Coronary artery (tissue), 2 donors: ENCODE measurements around the gene RBBP6.
"Not testable (repeated sequence)": the region's sequence is repeated elsewhere in the genome, so short reads cannot be mapped to it uniquely, and the experiment has no call there.

ENCODE experiments used
- DNase-seq: peaks from one replicate; pipeline ENCODE4 v3.0.0-alpha.2; 2017; ENCODE audit warnings: low spot score
- H3K27ac ChIP-seq, 2 donors: fragments of 200-600 bp; sonication (generic); one replicate each; pipeline ENCODE4 v1.5.1; 2016 to 2019
- H3K4me3 ChIP-seq: fragments of 200-600 bp; sonication (generic); 2 replicates; pipeline ENCODE4 v1.5.1; 2016; ENCODE audit warnings: mild to moderate bottlenecking, moderate library complexity
- CTCF ChIP-seq: fragments of 200-600 bp; sonication (generic); IDR thresholded peaks from one replicate; pipeline ENCODE4 v1.5.1; 2019; ENCODE audit warnings: antibody characterized with exemption

Gene RBBP6

DNA sequence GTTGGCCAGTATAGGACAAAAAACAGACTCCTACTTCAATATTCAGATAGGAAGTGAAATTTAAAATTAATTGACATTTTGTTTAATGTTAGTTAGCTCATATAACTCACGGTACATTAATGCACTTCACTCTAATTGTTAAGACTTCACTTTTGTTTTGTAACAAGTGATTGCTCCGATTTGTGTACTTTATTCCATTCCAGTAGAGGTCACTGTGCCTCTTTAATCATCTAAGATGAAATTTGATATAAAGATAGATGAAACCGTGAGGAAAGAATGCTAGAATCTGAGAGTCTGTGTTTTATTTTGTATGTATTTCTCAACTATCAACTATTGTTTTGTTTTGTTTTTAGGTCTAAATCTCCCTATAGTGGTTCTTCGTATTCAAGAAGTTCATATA, 29.0 kb downstream of the RBBP6 start:
- no peak for DNase-seq
- Histone ChIP-seq H3K27ac (no peak overlapping the region), H3K4me3 (no peak overlapping the region)
- TF ChIP-seq CTCF, result no peak

- DNase-seq, result no peak
- no peak overlapping the region for H3K4me3 ChIP-seq
- no peak for TF ChIP-seq CTCF
- no peak overlapping the region for H3K27ac ChIP-seq
Measured at GRCh38 chr16:24571096-24571495, 31.7 kb downstream of the RBBP6 start.

DNA sequence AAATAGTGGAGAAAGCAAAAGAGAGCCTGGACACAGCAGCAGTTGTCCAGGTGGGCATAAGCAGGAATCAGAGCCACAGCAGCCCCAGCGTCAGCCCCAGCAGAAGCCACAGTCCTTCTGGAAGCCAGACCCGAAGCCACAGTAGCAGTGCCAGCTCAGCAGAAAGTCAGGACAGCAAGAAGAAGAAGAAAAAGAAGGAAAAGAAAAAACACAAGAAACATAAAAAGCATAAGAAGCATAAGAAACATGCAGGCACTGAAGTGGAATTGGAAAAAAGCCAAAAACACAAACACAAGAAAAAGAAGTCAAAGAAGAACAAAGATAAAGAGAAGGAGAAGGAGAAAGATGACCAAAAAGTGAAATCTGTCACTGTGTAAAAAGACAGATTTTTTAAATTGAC, 32.7 kb downstream of the RBBP6 start:
- DNase-seq, result no peak
- TF ChIP-seq CTCF, result no peak
- no peak overlapping the region for H3K4me3 ChIP-seq
- no peak overlapping the region for H3K27ac ChIP-seq

- Histone ChIP-seq H3K4me3 (no peak overlapping the region), H3K27ac (no peak overlapping the region)
- no peak for TF ChIP-seq CTCF
- no peak for DNase-seq
Measured at GRCh38 chr16:24573141-24573540, 33.8 kb downstream of the RBBP6 start.

DNA sequence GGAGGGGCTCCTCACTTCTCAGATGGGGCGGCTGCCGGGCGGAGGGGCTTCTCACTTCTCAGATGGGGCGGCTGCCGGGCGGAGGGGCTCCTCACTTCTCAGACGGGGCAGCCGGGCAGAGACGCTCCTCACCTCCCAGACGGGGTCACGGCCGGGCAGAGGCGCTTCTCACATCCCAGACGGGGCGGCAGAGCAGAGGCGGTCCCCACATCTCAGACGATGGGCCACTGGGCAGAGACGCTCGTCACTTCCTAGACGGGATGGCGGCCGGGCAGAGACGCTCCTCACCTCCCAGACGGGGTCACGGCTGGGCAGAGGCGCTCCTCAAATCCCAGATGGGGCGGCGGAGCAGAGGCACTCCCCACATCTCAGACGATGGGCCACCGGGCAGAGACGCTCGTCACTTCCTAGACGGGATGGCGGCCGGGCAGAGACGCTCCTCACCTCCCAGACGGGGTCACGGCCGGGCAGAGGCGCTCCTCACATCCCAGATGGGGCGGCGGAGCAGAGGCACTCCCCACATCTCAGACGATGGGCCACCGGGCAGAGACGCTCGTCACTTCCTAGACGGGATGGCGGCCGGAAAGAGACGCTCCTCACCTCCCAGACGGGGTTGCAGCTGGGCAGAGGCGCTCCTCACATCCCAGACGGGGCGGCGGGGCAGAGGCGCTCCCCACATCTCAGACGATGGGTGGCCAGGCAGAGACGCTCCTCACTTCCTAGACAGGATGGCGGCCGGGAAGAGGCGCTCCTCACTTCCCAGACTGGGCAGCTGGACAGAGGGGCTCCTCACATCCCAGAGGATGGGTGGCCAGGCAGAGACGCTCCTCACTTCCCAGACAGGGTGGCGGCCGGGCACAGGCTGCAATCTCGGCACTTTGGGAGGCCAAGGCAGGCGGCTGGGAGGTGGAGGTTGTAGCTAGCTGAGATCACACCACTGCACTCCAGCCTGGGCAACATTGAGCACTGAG, 35.4 kb downstream of the RBBP6 start:
- not testable (repeated sequence) for H3K27ac ChIP-seq, H3K4me3 ChIP-seq, DNase-seq

- DNase-seq, H3K27ac ChIP-seq, H3K4me3 ChIP-seq: not testable (repeated sequence)
Measured at GRCh38 chr16:24575791-24576190, 36.4 kb downstream of the RBBP6 start.

DNA sequence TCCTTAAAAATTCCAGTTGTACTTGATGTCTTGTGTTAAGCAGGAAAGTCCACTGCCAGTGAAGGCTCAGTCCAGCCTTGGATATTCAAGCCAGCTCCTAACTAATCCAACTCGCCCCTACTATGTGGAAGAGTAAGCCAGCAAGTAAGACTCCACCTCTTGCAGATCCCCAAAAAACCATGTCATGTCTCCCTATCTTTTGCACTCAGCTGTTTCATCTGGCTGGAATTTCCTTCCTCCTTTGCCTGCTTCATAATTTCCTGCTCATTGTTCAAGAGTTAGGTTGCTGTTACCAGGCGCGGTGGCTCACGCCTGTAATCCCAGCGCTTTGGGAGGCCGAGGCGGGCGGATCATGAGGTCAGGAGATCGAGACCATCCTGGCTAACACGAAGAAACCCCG, 37.8 kb downstream of the RBBP6 start:
- DNase-seq, result no peak
- no peak for TF ChIP-seq CTCF
- H3K4me3 ChIP-seq, result no peak overlapping the region
- H3K27ac ChIP-seq, result no peak overlapping the region

DNA sequence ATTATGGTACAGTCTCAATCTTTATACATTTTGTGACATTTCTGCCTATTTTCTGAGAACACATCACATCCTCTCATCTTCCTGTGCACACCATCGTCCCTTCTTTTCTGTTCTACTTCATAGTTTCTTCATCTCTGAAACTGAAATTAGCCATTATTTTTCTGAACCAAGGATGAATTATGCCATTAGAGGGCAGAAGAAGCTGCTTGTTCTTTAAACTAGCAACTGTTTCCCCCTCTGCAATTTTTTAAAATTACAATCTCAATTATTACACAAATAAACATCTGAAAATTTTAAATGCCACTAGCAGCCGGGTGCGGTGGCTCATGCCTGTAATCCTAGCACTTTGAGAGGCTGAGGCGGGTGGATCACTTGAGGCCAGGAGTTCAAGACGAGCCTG, 41.3 kb downstream of the RBBP6 start:
- no peak for TF ChIP-seq CTCF
- no peak overlapping the region for H3K27ac ChIP-seq
- DNase-seq, result no peak
- no peak overlapping the region for H3K4me3 ChIP-seq
